Mesothelial cell of epicardium (in vitro differentiated cells): Measurements from ENCODE around the gene LASP1. TPM values are rescaled to one million over a fixed set of nuclear protein-coding genes. Genes with fewer than 3 reads are reported as not detected.

ENCODE experiments used
- DNase-seq, 2 experiments: peaks; one replicate each; pipeline ENCODE4 v3.0.0; 2021; ENCODE audit warnings: low spot score in 2 of 2; ENCODE audit not compliant: unreplicated experiment in 2 of 2
- H3K27ac Mint-ChIP-seq: 2 replicates; pipeline ENCODE4 v1.8.0; 2021; ENCODE audit warnings: mixed read lengths
- H3K27me3 Mint-ChIP-seq: 2 replicates; pipeline ENCODE4 v1.8.0; 2021; ENCODE audit warnings: low read depth, mixed read lengths
- H3K36me3 Mint-ChIP-seq: 2 replicates; pipeline ENCODE4 v1.8.0; 2021; ENCODE audit warnings: mixed read lengths
- H3K4me1 Mint-ChIP-seq: 2 replicates; pipeline ENCODE4 v1.8.0; 2021; ENCODE audit warnings: mixed read lengths
- H3K4me3 Mint-ChIP-seq: 2 replicates; pipeline ENCODE4 v1.8.0; 2021; ENCODE audit warnings: mild to moderate bottlenecking, moderate library complexity, mixed read lengths
- H3K9me3 Mint-ChIP-seq: 2 replicates; pipeline ENCODE4 v1.8.0; 2021; ENCODE audit warnings: mixed read lengths
- CTCF ChIP-seq: fragments of 200-600 bp; sonication (generic); IDR thresholded peaks from one replicate; pipeline ENCODE4 v1.5.0; 2021; ENCODE audit warnings: antibody characterized with exemption; ENCODE audit not compliant: unreplicated experiment
- total RNA-seq: library from RNA; stranded (reverse); gene quantifications from 3 replicates; pipeline ENCODE4 v1.2.1, GENCODE V29; 2021

Gene LASP1
- total RNA-seq, 1 donor from 2014 or later: 144 TPM

- Mint-ChIP-seq H3K4me3 (no peak overlapping the region), H3K9me3 (no peaks in the 10 kb centered on the region), H3K27ac (no peak overlapping the region), H3K4me1 (no peaks in the 10 kb centered on the region), H3K36me3 (peaks cover 14% of the 10 kb centered on the region), H3K27me3 (no peaks in the 10 kb centered on the region)
- TF ChIP-seq CTCF: no peak
- DNase-seq: no peak
Measured at GRCh38 chr17:38912221-38912813, 42.5 kb downstream of the LASP1 start.

- H3K27me3 Mint-ChIP-seq: no peaks in the 10 kb centered on the region
- DNase-seq: peak in 1 of 2 experiments; percentile 34
- TF ChIP-seq CTCF: no peak
- no peaks in the 10 kb centered on the region for H3K4me1 Mint-ChIP-seq
- H3K4me3 Mint-ChIP-seq: no peak overlapping the region
- no peaks in the 10 kb centered on the region for H3K9me3 Mint-ChIP-seq
- H3K27ac Mint-ChIP-seq: no peak overlapping the region
- H3K36me3 Mint-ChIP-seq: peaks cover 24% of the 10 kb centered on the region
Measured at GRCh38 chr17:38914741-38915638, 45.1 kb downstream of the LASP1 start.

GRCh38 chr17:38915639-38915995 is 45.8 kb downstream of the LASP1 start:
- TF ChIP-seq CTCF: no peak
- H3K4me3 Mint-ChIP-seq: no peak overlapping the region
- peaks cover 4% of the 10 kb centered on the region for H3K4me1 Mint-ChIP-seq
- no peaks in the 10 kb centered on the region for H3K27me3 Mint-ChIP-seq
- no peaks in the 10 kb centered on the region for H3K9me3 Mint-ChIP-seq
- DNase-seq: no peak
- peaks cover 27% of the 10 kb centered on the region for H3K36me3 Mint-ChIP-seq
- H3K27ac Mint-ChIP-seq: no peak overlapping the region

- peaks cover 28% of the 10 kb centered on the region for H3K36me3 Mint-ChIP-seq
- peak overlapping the region; percentile 4 for H3K27ac Mint-ChIP-seq
- peak in 1 of 2 experiments; percentile 13 for DNase-seq
- H3K9me3 Mint-ChIP-seq: no peaks in the 10 kb centered on the region
- no peak overlapping the region for H3K4me3 Mint-ChIP-seq
- no peak for TF ChIP-seq CTCF
- no peaks in the 10 kb centered on the region for H3K27me3 Mint-ChIP-seq
- H3K4me1 Mint-ChIP-seq: peaks cover 12% of the 10 kb centered on the region
Measured at GRCh38 chr17:38916771-38917170, 46.9 kb downstream of the LASP1 start.

GRCh38 chr17:38917259-38917658 is 47.4 kb downstream of the LASP1 start:
- Mint-ChIP-seq H3K4me1 (peaks cover 17% of the 10 kb centered on the region), H3K27ac (peak overlapping the region; percentile 24), H3K4me3 (no peak overlapping the region), H3K9me3 (no peaks in the 10 kb centered on the region), H3K27me3 (no peaks in the 10 kb centered on the region), H3K36me3 (peaks cover 28% of the 10 kb centered on the region)
- TF ChIP-seq CTCF: no peak
- no peak for DNase-seq
